PC-3 (cell line): ENCODE measurements around the gene PGAP6. TPM values are rescaled to one million over a fixed set of nuclear protein-coding genes. Genes with fewer than 3 reads are reported as not detected.

Source experiments
- ATAC-seq: fragments of 200-7000 bp; cut with Tn5 transposase; 2 replicates; pipeline ENCODE4 v1.9.1; 2020; ENCODE audit warnings: mild to moderate bottlenecking, moderate library complexity
- BruUV-seq: library from RNA; stranded (reverse); fragments of 400-500 nt; replicated peaks from 2 replicates; lab custom pipeline; 2021; lab: Mats Ljungman, UMichigan
- CTCF ChIA-PET: fragments of 300-600 bp; sonication (Branson Sonifier 250); formaldehyde crosslinking; loops from one replicate; lab custom pipeline; 2022; ENCODE audit warnings: antibody characterized with exemption; lab: Charles Lee
- POLR2A ChIA-PET: fragments of 300-600 bp; sonication (Branson Sonifier 250); formaldehyde crosslinking; loops from one replicate; lab custom pipeline; 2022; ENCODE audit warnings: antibody characterized with exemption; ENCODE audit not compliant: unreplicated experiment; lab: Charles Lee
- DNase-seq: peaks from one replicate; pipeline ENCODE4 v3.0.0-alpha.2; 2015
- H2AFZ ChIP-seq: fragments of 300-600 bp; sonication (generic); 2 replicates; pipeline ENCODE4 v1.6.0; 2016; ENCODE audit warnings: antibody characterized with exemption, low read length
- H3F3A ChIP-seq: fragments of 300-600 bp; sonication (generic); one replicate; pipeline ENCODE4 v1.6.0; 2017; ENCODE audit warnings: antibody characterized with exemption, low read length, control low read depth, mild to moderate bottlenecking; ENCODE audit not compliant: unreplicated experiment
- H3K27ac ChIP-seq: fragments of 300-600 bp; sonication (generic); 2 replicates; pipeline ENCODE4 v1.5.1; 2016; ENCODE audit warnings: mild to moderate bottlenecking, low read length
- H3K27me3 ChIP-seq: fragments of 300-600 bp; sonication (generic); 2 replicates; pipeline ENCODE4 v1.6.1; 2016; ENCODE audit warnings: low read length, mixed read lengths
- H3K36me3 ChIP-seq: fragments of 300-600 bp; sonication (generic); 2 replicates; pipeline ENCODE4 v1.6.1; 2016; ENCODE audit warnings: low read depth, mixed run types, low read length, mixed read lengths
- H3K4me1 ChIP-seq: fragments of 300-600 bp; sonication (generic); 2 replicates; pipeline ENCODE4 v1.5.1; 2016; ENCODE audit warnings: low read length; ENCODE audit not compliant: insufficient read depth
- H3K4me2 ChIP-seq: fragments of 300-600 bp; sonication (generic); 2 replicates; pipeline ENCODE4 v1.6.0; 2016; ENCODE audit warnings: low read length
- H3K4me3 ChIP-seq: fragments of 300-600 bp; sonication (generic); 2 replicates; pipeline ENCODE4 v1.5.1; 2016; ENCODE audit warnings: mild to moderate bottlenecking, low read length, mixed read lengths
- H3K79me2 ChIP-seq: fragments of 300-600 bp; sonication (generic); 2 replicates; pipeline ENCODE4 v1.6.1; 2017; ENCODE audit warnings: low read length, mixed read lengths
- H3K9ac ChIP-seq: fragments of 300-600 bp; sonication (generic); 2 replicates; pipeline ENCODE4 v1.6.0; 2016; ENCODE audit warnings: mild to moderate bottlenecking, low read length
- H3K9me2 ChIP-seq: fragments of 300-600 bp; sonication (generic); replicated peaks from 2 replicates; pipeline ENCODE4 v1.6.1; 2016; ENCODE audit warnings: mixed run types, low read length, mixed read lengths
- H3K9me3 ChIP-seq: fragments of 300-600 bp; sonication (generic); 2 replicates; pipeline ENCODE4 v1.6.1; 2016; ENCODE audit warnings: low read length, mixed read lengths
- H4K20me1 ChIP-seq: fragments of 300-600 bp; sonication (generic); 2 replicates; pipeline ENCODE4 v1.6.1; 2016; ENCODE audit warnings: low read length, mixed read lengths
- CTCF ChIP-seq: fragments of 300-600 bp; sonication (generic); conservative IDR thresholded peaks from 2 replicates; pipeline ENCODE4 v1.5.1; 2017; ENCODE audit warnings: antibody characterized with exemption, low read depth, mild to moderate bottlenecking, low read length
- EZH2 ChIP-seq: fragments of 300-600 bp; sonication (generic); IDR thresholded peaks from one replicate; pipeline ENCODE4 v1.6.1; 2017; ENCODE audit warnings: antibody characterized with exemption, mild to moderate bottlenecking, low read length; ENCODE audit not compliant: unreplicated experiment
- EZH2phosphoT487 ChIP-seq: fragments of 300-600 bp; sonication (generic); IDR thresholded peaks from 2 replicates; pipeline ENCODE4 v1.6.1; 2018; ENCODE audit warnings: mild to moderate bottlenecking, antibody characterized with exemption, low read length, borderline replicate concordance
- intact Hi-C: fragments of 100-400 bp; cut with micrococcal nuclease; formaldehyde crosslinking; loops from 2 replicates; pipeline ENCODE4 v1.9.0; 2023
- total RNA-seq: library from RNA; depleted of rRNA; stranded (reverse); fragments of >200 nt; gene quantifications from 2 replicates; pipeline ENCODE4 v1.2.3, GENCODE V29; 2014

The PGAP6 gene
- total RNA-seq, 1 experiment from 2014 or later = 40.8 TPM

- Histone ChIP-seq H3K27ac (no peak overlapping the region), H3K4me3 (no peak overlapping the region), H3K9ac (no peak overlapping the region), H3K36me3 (no peaks in the 10 kb centered on the region), H3K4me1 (peaks cover 6% of the 10 kb centered on the region), H3K9me2 (no peaks in the 10 kb centered on the region), H2AFZ (no peak overlapping the region), H3K79me2 (peaks cover 14% of the 10 kb centered on the region), H3K27me3 (no peaks in the 10 kb centered on the region), H3K4me2 (no peak overlapping the region), H4K20me1 (no peaks in the 10 kb centered on the region), H3K9me3 (no peaks in the 10 kb centered on the region), H3F3A (no peaks in the 10 kb centered on the region)
- BruUV-seq = no TSS peak
- ChIA-PET POLR2A (no interaction called here), CTCF (no interaction called here)
- ATAC-seq (no peak), DNase-seq (no peak)
- TF ChIP-seq EZH2 (no peak), CTCF (no peak), EZH2phosphoT487 (no peak)
- intact Hi-C loops = no loop called here
Measured at GRCh38 chr16:399340-400019, 17.7 kb upstream of the PGAP6 start.

- Histone ChIP-seq H3K9me3 (no peaks in the 10 kb centered on the region), H3K79me2 (peaks cover 14% of the 10 kb centered on the region), H2AFZ (no peak overlapping the region), H3K27ac (no peak overlapping the region), H3K36me3 (no peaks in the 10 kb centered on the region), H3K9ac (no peak overlapping the region), H3K4me1 (peaks cover 6% of the 10 kb centered on the region), H4K20me1 (no peaks in the 10 kb centered on the region), H3K27me3 (no peaks in the 10 kb centered on the region), H3K9me2 (no peaks in the 10 kb centered on the region), H3F3A (no peaks in the 10 kb centered on the region), H3K4me2 (no peak overlapping the region), H3K4me3 (no peak overlapping the region)
- ChIA-PET CTCF (no interaction called here), POLR2A (no interaction called here)
- DNase-seq = no peak
- BruUV-seq = no TSS peak
- ATAC-seq = no peak
- TF ChIP-seq EZH2 = no peak
- TF ChIP-seq CTCF = no peak
- no peak for TF ChIP-seq EZH2phosphoT487
- intact Hi-C loops = no loop called here
Measured at GRCh38 chr16:398561-399339, 17.0 kb upstream of the PGAP6 start.
